ENCODE results near the gene CIROP. TPM values are rescaled to one million over a fixed set of nuclear protein-coding genes. Genes with fewer than 3 reads are reported as not detected.
"Not testable (repeated sequence)": the region's sequence is repeated elsewhere in the genome, so short reads cannot be mapped to it uniquely, and the experiment has no call there.

CIROP gene
- total and polyA plus RNA-seq, 2 donors (not counting 1 experiment from before 2014, with no cell fraction given): not detected

GRCh38 chr14:23110579-23111365, 6.0 kb upstream of the CIROP start:
- Histone ChIP-seq H3K4me2 (replicated peaks; ENCODE audit: low read depth, low read length, poor library complexity, severe bottlenecking) (no peak overlapping the region), H3K9ac (ENCODE audit: low read length) (no peak overlapping the region), H3K79me2 (ENCODE audit: control insufficient read depth, insufficient read depth, low read length) (no peaks in the 10 kb centered on the region), H3K36me3 (replicated peaks in 1 of 2; ENCODE audit: control extremely low read depth in 1 of 2, control insufficient read depth in 1 of 2, extremely low read depth in 1 of 2, insufficient read depth in 2 of 2, low read length in 1 of 2) (no peaks in the 10 kb centered on the region), H2AFZ (ENCODE audit: insufficient read depth, low read depth, low read length, poor library complexity, severe bottlenecking) (no peak overlapping the region), H3K9me3 (ENCODE audit: control extremely low read depth in 1 of 3, control insufficient read depth in 2 of 3, insufficient read depth in 1 of 3, low read length in 2 of 3) (peaks cover 0 to 7% (median 0%) of the 10 kb centered on the region in 3 donors), H3K27ac (ENCODE audit: low read length in 2 of 2) (no peak overlapping the region), H3K27me3 (replicated peaks in 1 of 4; ENCODE audit: control extremely low read depth in 1 of 4, control insufficient read depth in 3 of 4, insufficient read depth in 4 of 4, low read length in 3 of 4) (peaks cover 0 to 30% (median 11%) of the 10 kb centered on the region in 4 experiments), H3K4me3 (ENCODE audit: control extremely low read depth in 1 of 5, extremely low read depth in 1 of 5, insufficient read depth in 1 of 5, low read depth in 2 of 5, low read length in 4 of 5) (no peak overlapping the region), H3K4me1 (ENCODE audit: control insufficient read depth in 2 of 2, insufficient read depth in 2 of 2, low read length in 2 of 2) (no peaks in the 10 kb centered on the region), H4K20me1 (ENCODE audit: control insufficient read depth, insufficient read depth, low read length, poor library complexity, severe bottlenecking) (no peaks in the 10 kb centered on the region)
- Mint-ChIP-seq H3K4me1 (peaks cover 8% of the 10 kb centered on the region), H3K4me3 (no peak overlapping the region), H3K27me3 (peaks cover 12% of the 10 kb centered on the region), H3K9me3 (ENCODE audit: insufficient read depth) (no peaks in the 10 kb centered on the region), H3K27ac (no peak overlapping the region)
- TF ChIP-seq CTCF (IDR thresholded peaks at IDR 0.05) (no peak), EZH2 (IDR thresholded peaks at IDR 0.05; ENCODE audit: borderline replicate concordance, insufficient read depth, low read depth, low read length, poor library complexity, severe bottlenecking) (no peak)
- DNase-seq: no peak
- 72% methylated on average over 3 of the region's 5 CpGs for WGBS (ENCODE audit: insufficient coverage)
- no peak for ATAC-seq (ENCODE audit: low read depth)
- intact Hi-C loops (cut with micrococcal nuclease): no loop called here
- ChIA-PET POLR2A (no interaction called here), CTCF (interaction anchor here (2.8 kb wide), 1 partner anchor 10 kb away, joined by 15 read pairs; no protein-coding TSS in a partner anchor)

GRCh38 chr14:23109769-23110168, 5.0 kb upstream of the CIROP start:
- ATAC-seq (ENCODE audit: low read depth) (no peak), DNase-seq (no peak)
- ChIA-PET POLR2A (no interaction called here), CTCF (interaction anchor here (1.0 to 2.8 kb wide), 2 partner anchors 10 to 12 kb away, joined by 4 to 15 read pairs; no protein-coding TSS in a partner anchor)
- no peak overlapping the region for H3K27ac ChIP-seq (ENCODE audit: low read length in 2 of 2)
- no peaks in the 10 kb centered on the region for H3K4me1 ChIP-seq (ENCODE audit: control insufficient read depth in 2 of 2, insufficient read depth in 2 of 2, low read length in 2 of 2)
- H3K79me2 ChIP-seq (ENCODE audit: control insufficient read depth, insufficient read depth, low read length): no peaks in the 10 kb centered on the region
- Mint-ChIP-seq H3K27ac (no peak overlapping the region), H3K4me3 (no peak overlapping the region), H3K27me3 (peaks cover 8% of the 10 kb centered on the region), H3K4me1 (peaks cover 8% of the 10 kb centered on the region), H3K9me3 (ENCODE audit: insufficient read depth) (no peaks in the 10 kb centered on the region)
- peaks cover 0 to 7% (median 0%) of the 10 kb centered on the region in 3 donors for H3K9me3 ChIP-seq (ENCODE audit: control extremely low read depth in 1 of 3, control insufficient read depth in 2 of 3, insufficient read depth in 1 of 3, low read length in 2 of 3)
- no peak overlapping the region for H3K4me2 ChIP-seq (replicated peaks; ENCODE audit: low read depth, low read length, poor library complexity, severe bottlenecking)
- H3K9ac ChIP-seq (ENCODE audit: low read length): no peak overlapping the region
- H2AFZ ChIP-seq (ENCODE audit: insufficient read depth, low read depth, low read length, poor library complexity, severe bottlenecking): no peak overlapping the region
- intact Hi-C loops (cut with micrococcal nuclease): no loop called here
- no peaks in the 10 kb centered on the region for H3K36me3 ChIP-seq (replicated peaks in 1 of 2; ENCODE audit: control extremely low read depth in 1 of 2, control insufficient read depth in 1 of 2, extremely low read depth in 1 of 2, insufficient read depth in 2 of 2, low read length in 1 of 2)
- peaks cover 0 to 26% (median 11%) of the 10 kb centered on the region in 4 experiments for H3K27me3 ChIP-seq (replicated peaks in 1 of 4; ENCODE audit: control extremely low read depth in 1 of 4, control insufficient read depth in 3 of 4, insufficient read depth in 4 of 4, low read length in 3 of 4)
- H3K4me3 ChIP-seq (ENCODE audit: control extremely low read depth in 1 of 5, extremely low read depth in 1 of 5, insufficient read depth in 1 of 5, low read depth in 2 of 5, low read length in 4 of 5): no peak overlapping the region
- H4K20me1 ChIP-seq (ENCODE audit: control insufficient read depth, insufficient read depth, low read length, poor library complexity, severe bottlenecking): no peaks in the 10 kb centered on the region
- no CpG with 5 or more reads among the region's 1 CpG for WGBS (ENCODE audit: insufficient coverage)
- TF ChIP-seq EZH2 (IDR thresholded peaks at IDR 0.05; ENCODE audit: borderline replicate concordance, insufficient read depth, low read depth, low read length, poor library complexity, severe bottlenecking) (no peak), CTCF (IDR thresholded peaks at IDR 0.05) (no peak)

GRCh38 chr14:23108169-23108568, 3.4 kb upstream of the CIROP start:
- H3K27me3 Mint-ChIP-seq; ATAC-seq (ENCODE audit: low read depth); H3K4me3 ChIP-seq (ENCODE audit: control extremely low read depth in 1 of 5, extremely low read depth in 1 of 5, insufficient read depth in 1 of 5, low read depth in 2 of 5, low read length in 4 of 5); H3K27ac ChIP-seq (ENCODE audit: low read length in 2 of 2); DNase-seq; H3K4me1 Mint-ChIP-seq; H4K20me1 ChIP-seq (ENCODE audit: control insufficient read depth, insufficient read depth, low read length, poor library complexity, severe bottlenecking); H3K79me2 ChIP-seq (ENCODE audit: control insufficient read depth, insufficient read depth, low read length); H3K4me3 Mint-ChIP-seq; H3K36me3 ChIP-seq (replicated peaks in 1 of 2; ENCODE audit: control extremely low read depth in 1 of 2, control insufficient read depth in 1 of 2, extremely low read depth in 1 of 2, insufficient read depth in 2 of 2, low read length in 1 of 2); intact Hi-C loops (cut with micrococcal nuclease); H3K9me3 Mint-ChIP-seq (ENCODE audit: insufficient read depth); H2AFZ ChIP-seq (ENCODE audit: insufficient read depth, low read depth, low read length, poor library complexity, severe bottlenecking); H3K27ac Mint-ChIP-seq; H3K9ac ChIP-seq (ENCODE audit: low read length); H3K4me1 ChIP-seq (ENCODE audit: control insufficient read depth in 2 of 2, insufficient read depth in 2 of 2, low read length in 2 of 2); H3K9me3 ChIP-seq (ENCODE audit: control extremely low read depth in 1 of 3, control insufficient read depth in 2 of 3, insufficient read depth in 1 of 3, low read length in 2 of 3); H3K4me2 ChIP-seq (replicated peaks; ENCODE audit: low read depth, low read length, poor library complexity, severe bottlenecking): not testable (repeated sequence)
- CTCF ChIA-PET: interaction anchor here (0.9 to 1.1 kb wide), 2 partner anchors 39 to 58 kb away, joined by 3 to 4 read pairs; no protein-coding TSS in a partner anchor
- peaks cover 0 to 17% (median 11%) of the 10 kb centered on the region in 4 experiments for H3K27me3 ChIP-seq (replicated peaks in 1 of 4; ENCODE audit: control extremely low read depth in 1 of 4, control insufficient read depth in 3 of 4, insufficient read depth in 4 of 4, low read length in 3 of 4)
- POLR2A ChIA-PET: interaction anchor here (0.5 kb wide), 1 partner anchor 162 kb away, joined by 3 read pairs; no protein-coding TSS in a partner anchor
- 93% methylated on average over 17 of the region's 24 CpGs for WGBS (ENCODE audit: insufficient coverage)
